AG04449 (cell line): ENCODE measurements around the gene OPN3.

ENCODE experiments used
- CTCF ChIA-PET: fragments of 350-600 bp; formaldehyde crosslinking; extraction: SDS; loops from one replicate; lab custom pipeline; 2021; ENCODE audit warnings: antibody characterized with exemption; lab: Yijun Ruan, JAX
- POLR2A ChIA-PET: fragments of 400-600, 350-600 bp; formaldehyde crosslinking; extraction: SDS; loops from one replicate; lab custom pipeline; 2020; ENCODE audit warnings: antibody characterized with exemption, inconsistent platforms; lab: Yijun Ruan, JAX
- DNase-seq: peaks from one replicate; pipeline ENCODE4 v3.0.0-alpha.2; 2010; ENCODE audit warnings: low read depth, low spot score
- H3K4me3 ChIP-seq: 2 replicates; pipeline ENCODE4 v1.5.1; 2011; ENCODE audit warnings: low read depth, mild to moderate bottlenecking, control low read depth, low read length
- TF ChIP-seq, protein P1 (sequence below): IDR thresholded peaks from one replicate; pipeline ENCODE4 v1.5.1; 2011; ENCODE audit warnings: mild to moderate bottlenecking, moderate library complexity, low read length, control low read depth, inconsistent platforms; ENCODE audit not compliant: insufficient read depth; ENCODE audit errors: missing control alignments

OPN3 gene

DNA sequence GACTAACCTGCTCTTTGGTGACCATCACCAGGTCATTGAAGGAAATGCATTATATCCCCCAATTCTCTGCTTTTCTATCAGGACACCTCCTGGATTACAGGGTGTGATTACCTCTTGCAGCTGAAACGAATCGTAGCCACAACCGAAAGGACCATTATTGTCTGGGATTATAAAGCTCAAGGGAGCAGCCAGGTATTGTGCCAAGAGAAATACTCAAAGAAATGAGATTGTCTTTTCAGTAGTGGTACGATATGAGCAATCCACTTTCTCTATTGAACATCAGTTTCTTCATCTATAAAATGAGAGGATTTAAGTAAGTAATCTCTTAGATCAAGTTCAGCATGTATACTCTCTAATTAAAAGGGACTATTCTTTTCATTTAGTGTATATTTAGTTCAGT is 39.2 kb upstream of the OPN3 start:
- POLR2A ChIA-PET, result no interaction called here
- no peak for DNase-seq
- CTCF ChIA-PET, result no interaction called here

DNA sequence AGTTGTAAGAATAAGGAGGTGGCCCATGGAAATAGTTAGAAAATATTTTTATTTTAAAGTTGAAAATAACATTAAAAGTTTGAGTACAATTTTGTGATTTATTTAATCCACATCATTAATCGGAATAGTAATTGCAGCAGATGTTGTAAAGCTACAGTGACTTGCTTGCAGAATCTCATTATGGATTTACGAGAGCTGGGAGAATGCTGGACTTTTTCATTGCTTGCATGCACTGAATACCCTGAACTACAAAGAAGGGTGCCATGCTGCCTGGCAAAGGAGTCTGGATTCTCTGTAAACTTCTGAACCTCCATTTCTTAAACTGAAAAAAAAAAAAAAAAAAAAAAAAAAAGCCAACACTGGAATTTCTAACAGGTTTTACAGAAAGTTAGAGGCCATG is 38.4 kb upstream of the OPN3 start:
- DNase-seq, result no peak
- TF ChIP-seq, protein P1, sequence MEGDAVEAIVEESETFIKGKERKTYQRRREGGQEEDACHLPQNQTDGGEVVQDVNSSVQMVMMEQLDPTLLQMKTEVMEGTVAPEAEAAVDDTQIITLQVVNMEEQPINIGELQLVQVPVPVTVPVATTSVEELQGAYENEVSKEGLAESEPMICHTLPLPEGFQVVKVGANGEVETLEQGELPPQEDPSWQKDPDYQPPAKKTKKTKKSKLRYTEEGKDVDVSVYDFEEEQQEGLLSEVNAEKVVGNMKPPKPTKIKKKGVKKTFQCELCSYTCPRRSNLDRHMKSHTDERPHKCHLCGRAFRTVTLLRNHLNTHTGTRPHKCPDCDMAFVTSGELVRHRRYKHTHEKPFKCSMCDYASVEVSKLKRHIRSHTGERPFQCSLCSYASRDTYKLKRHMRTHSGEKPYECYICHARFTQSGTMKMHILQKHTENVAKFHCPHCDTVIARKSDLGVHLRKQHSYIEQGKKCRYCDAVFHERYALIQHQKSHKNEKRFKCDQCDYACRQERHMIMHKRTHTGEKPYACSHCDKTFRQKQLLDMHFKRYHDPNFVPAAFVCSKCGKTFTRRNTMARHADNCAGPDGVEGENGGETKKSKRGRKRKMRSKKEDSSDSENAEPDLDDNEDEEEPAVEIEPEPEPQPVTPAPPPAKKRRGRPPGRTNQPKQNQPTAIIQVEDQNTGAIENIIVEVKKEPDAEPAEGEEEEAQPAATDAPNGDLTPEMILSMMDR, result no peak
- ChIA-PET CTCF (interaction anchor here (0.6 to 0.7 kb wide), 2 partner anchors 51 to 67 kb away, joined by 3 read pairs; no protein-coding TSS in a partner anchor), POLR2A (no interaction called here)
- no peak overlapping the region for H3K4me3 ChIP-seq

More for the DNA sequence above, 39.2 kb upstream of the OPN3 start:
- no peak overlapping the region for H3K4me3 ChIP-seq
- TF ChIP-seq, protein P1, result no peak

DNA sequence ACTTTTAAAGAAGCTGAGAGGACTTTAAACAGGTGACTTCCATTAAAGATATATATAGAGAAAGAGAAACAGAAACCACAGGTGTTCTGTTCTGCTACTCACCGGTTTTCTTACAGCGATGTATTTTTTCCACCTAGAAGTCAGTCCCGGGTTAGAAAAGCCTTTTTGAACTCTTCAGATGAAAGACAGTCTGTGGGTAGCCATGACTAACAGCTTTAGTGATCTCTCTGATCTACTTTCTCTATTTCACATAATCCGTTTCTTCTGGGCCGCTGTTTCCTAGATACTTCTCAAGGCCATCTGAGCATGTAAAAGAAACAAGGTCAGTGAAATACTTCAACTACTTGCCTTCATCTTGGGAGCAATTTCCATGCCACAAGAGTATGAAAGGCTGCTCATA is 37.0 kb upstream of the OPN3 start:
- POLR2A ChIA-PET, result no interaction called here

DNA sequence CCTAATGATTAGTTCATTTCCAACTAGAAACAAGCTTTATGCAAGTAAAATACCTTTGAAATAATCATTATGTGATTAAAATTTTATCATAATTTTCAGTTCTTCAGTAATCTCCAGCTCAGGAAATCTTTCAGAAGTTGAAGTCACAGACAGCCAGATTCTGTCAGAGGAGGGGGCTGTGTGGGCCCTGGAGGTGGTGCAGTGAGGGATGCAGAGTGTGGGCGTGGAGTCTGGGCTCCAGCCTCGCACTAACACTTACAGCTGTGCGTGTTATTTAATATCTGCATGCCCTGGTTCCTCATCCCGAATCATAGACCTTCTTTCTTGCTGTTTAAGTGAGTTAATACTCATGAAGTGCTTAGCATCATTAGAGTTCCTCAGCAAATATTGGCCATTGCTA is 35.8 kb upstream of the OPN3 start:
- POLR2A ChIA-PET, result no interaction called here
- CTCF ChIA-PET, result no interaction called here
- TF ChIP-seq, protein P1, result no peak
- no peak for DNase-seq
- no peak overlapping the region for H3K4me3 ChIP-seq

More for the DNA sequence above, 37.0 kb upstream of the OPN3 start:
- CTCF ChIA-PET, result no interaction called here
- TF ChIP-seq, protein P1, result no peak
- H3K4me3 ChIP-seq, result no peak overlapping the region
- no peak for DNase-seq

DNA sequence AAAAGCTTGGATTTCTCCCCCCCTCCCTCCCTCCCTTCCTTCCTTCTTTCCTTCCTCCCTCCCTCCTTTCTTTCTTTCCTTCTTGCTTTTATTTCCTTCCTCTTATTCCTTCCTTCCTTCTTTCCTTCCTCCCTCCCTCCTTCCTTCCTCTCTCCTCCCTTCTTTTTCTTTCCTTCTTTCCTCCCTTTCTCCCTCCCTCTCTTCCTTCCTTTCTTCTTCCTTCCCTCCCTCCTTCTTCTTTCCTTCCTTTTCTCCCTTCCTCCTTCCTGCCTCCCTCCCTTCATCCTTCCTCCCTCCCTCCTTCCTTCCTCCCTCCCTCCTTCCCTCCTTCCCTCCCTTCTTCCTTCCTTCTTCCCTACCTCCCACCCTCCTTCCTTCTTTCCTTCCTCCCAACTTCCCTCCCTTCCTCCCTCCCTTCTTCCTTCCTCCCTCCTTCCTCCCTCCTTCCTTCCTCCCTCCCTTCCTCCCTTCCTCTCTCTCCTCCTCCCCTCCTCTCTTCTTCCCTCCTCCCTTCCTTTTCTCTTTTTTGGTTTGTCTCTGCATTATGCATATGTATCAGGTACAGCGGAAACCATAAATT is 34.7 kb upstream of the OPN3 start:
- no peak overlapping the region for H3K4me3 ChIP-seq
- ChIA-PET POLR2A (no interaction called here), CTCF (no interaction called here)
- TF ChIP-seq, protein P1, result no peak
- DNase-seq, result no peak

DNA sequence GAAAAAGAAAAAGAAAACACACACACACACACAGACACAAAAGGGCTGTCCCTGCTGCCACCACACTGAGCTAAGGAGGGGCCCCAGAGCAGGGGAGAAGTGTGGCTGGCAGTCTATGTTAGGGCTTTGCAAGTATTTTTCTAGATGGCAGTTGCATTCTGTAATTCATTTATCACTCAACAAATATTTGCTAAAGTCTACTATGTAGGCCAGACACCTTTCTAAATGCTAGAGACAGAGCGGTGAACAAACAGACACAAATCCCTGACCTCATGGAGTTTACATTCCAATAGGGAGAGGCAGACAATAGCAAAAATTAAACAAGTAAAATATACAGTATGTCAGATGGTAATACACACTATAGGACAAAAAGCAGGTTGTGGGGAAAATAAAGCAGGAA is 32.1 kb upstream of the OPN3 start:
- ChIA-PET POLR2A (no interaction called here), CTCF (no interaction called here)
- no peak overlapping the region for H3K4me3 ChIP-seq
- TF ChIP-seq, protein P1, result no peak
- no peak for DNase-seq
